ENCODE results near the gene FSTL1. TPM values are rescaled to one million over a fixed set of nuclear protein-coding genes. Genes with fewer than 3 reads are reported as not detected.

The FSTL1 gene
- total RNA-seq, 1 experiment from 2014 or later = 1.4 TPM

DNA sequence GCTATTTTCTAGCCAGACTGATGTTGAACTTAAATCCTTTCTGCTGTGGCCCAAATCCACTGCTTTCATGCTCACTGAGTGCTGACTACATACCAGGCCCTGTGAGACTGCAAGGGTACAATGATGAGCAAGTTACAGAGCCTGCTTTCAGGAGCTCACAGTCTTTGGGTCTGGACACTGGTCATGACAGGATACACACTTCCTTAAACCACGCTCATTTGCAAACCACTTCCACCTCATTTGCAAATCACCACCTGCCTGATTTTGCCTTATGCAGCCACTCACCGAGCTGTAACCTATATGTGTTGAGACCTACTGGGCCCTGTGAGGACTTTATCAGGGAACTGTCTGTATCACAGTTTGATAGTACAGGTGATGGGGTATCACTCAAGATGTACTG is 51.4 kb downstream of the FSTL1 start:
- TF ChIP-seq, protein P1, sequence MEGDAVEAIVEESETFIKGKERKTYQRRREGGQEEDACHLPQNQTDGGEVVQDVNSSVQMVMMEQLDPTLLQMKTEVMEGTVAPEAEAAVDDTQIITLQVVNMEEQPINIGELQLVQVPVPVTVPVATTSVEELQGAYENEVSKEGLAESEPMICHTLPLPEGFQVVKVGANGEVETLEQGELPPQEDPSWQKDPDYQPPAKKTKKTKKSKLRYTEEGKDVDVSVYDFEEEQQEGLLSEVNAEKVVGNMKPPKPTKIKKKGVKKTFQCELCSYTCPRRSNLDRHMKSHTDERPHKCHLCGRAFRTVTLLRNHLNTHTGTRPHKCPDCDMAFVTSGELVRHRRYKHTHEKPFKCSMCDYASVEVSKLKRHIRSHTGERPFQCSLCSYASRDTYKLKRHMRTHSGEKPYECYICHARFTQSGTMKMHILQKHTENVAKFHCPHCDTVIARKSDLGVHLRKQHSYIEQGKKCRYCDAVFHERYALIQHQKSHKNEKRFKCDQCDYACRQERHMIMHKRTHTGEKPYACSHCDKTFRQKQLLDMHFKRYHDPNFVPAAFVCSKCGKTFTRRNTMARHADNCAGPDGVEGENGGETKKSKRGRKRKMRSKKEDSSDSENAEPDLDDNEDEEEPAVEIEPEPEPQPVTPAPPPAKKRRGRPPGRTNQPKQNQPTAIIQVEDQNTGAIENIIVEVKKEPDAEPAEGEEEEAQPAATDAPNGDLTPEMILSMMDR (IDR thresholded peaks at IDR 0.05; ENCODE audit: insufficient read depth in 1 of 2, low read depth in 1 of 2, low read length in 1 of 2, severe bottlenecking in 1 of 2, unreplicated experiment in 1 of 2) = no peak
- BruUV-seq (replicated peaks) = no TSS peak
- no peaks in the 10 kb centered on the region for H3K27me3 Mint-ChIP-seq (ENCODE audit: insufficient read depth, unreplicated experiment)
- H3K4me3 ChIP-seq (ENCODE audit: low read depth, low read length) = no peak overlapping the region
- no peaks in the 10 kb centered on the region for H3K36me3 ChIP-seq (ENCODE audit: control insufficient read depth, insufficient read depth, low read length)
- no peaks in the 10 kb centered on the region for H3K9me3 Mint-ChIP-seq (ENCODE audit: unreplicated experiment)
- no peaks in the 10 kb centered on the region for H3K4me1 Mint-ChIP-seq (ENCODE audit: low read depth, unreplicated experiment)
- no peak overlapping the region for H3K4me3 Mint-ChIP-seq (ENCODE audit: unreplicated experiment)
- no peaks in the 10 kb centered on the region for H3K36me3 Mint-ChIP-seq (ENCODE audit: insufficient read depth, unreplicated experiment)
- H3K27ac Mint-ChIP-seq (ENCODE audit: unreplicated experiment) = no peak overlapping the region
- H3K4me1 ChIP-seq = no peaks in the 10 kb centered on the region
- ChIA-PET CTCF (interaction anchor here (2.1 kb wide), 1 partner anchor 18 kb away, joined by 4 read pairs; no protein-coding TSS in a partner anchor), POLR2A (no interaction called here)
- H3K9me3 ChIP-seq = no peaks in the 10 kb centered on the region
- no peaks in the 10 kb centered on the region; the same call in 1 of the 2 replicates for H3K27me3 ChIP-seq (replicated peaks; ENCODE audit: control insufficient read depth, insufficient read depth, low read length)
- intact Hi-C loops (cut with micrococcal nuclease; ENCODE audit: unreplicated experiment) = no loop called here
- DNase-seq = no peak

DNA sequence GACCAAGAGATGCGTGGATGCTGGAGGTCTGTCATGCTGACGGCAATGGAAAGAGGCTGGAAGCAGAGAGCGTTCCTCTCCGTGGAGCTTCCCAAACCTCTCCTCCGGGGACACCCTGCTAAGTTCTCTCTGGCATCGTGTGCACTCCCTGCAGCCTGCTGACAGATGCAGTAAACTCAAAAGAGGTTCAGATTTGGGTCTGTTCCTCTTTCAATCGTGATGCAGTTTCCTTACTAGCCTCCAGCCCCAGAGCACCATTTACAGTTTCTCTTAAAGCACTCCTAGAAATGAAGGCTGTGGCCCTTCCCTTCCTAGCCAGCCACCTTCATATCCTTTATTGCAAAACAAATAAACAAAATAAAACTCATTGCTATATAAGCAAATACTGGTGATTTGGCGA is 54.3 kb downstream of the FSTL1 start:
- intact Hi-C loops (cut with micrococcal nuclease; ENCODE audit: unreplicated experiment) = no loop called here
- no peak overlapping the region for H3K4me3 Mint-ChIP-seq (ENCODE audit: unreplicated experiment)
- no TSS peak for BruUV-seq (replicated peaks)
- no peaks in the 10 kb centered on the region for H3K9me3 Mint-ChIP-seq (ENCODE audit: unreplicated experiment)
- no peaks in the 10 kb centered on the region for H3K4me1 Mint-ChIP-seq (ENCODE audit: low read depth, unreplicated experiment)
- Histone ChIP-seq H3K36me3 (ENCODE audit: control insufficient read depth, insufficient read depth, low read length) (no peaks in the 10 kb centered on the region), H3K4me1 (no peaks in the 10 kb centered on the region), H3K9me3 (no peaks in the 10 kb centered on the region), H3K4me3 (ENCODE audit: low read depth, low read length) (no peak overlapping the region), H3K27me3 (replicated peaks; ENCODE audit: control insufficient read depth, insufficient read depth, low read length) (no peaks in the 10 kb centered on the region)
- DNase-seq = no peak
- no peaks in the 10 kb centered on the region for H3K36me3 Mint-ChIP-seq (ENCODE audit: insufficient read depth, unreplicated experiment)
- TF ChIP-seq, protein P1 (IDR thresholded peaks at IDR 0.05; ENCODE audit: insufficient read depth in 1 of 2, low read depth in 1 of 2, low read length in 1 of 2, severe bottlenecking in 1 of 2, unreplicated experiment in 1 of 2) = no peak
- H3K27ac Mint-ChIP-seq (ENCODE audit: unreplicated experiment) = no peak overlapping the region
- H3K27me3 Mint-ChIP-seq (ENCODE audit: insufficient read depth, unreplicated experiment) = no peaks in the 10 kb centered on the region
- POLR2A ChIA-PET = no interaction called here
- CTCF ChIA-PET = no interaction called here

DNA sequence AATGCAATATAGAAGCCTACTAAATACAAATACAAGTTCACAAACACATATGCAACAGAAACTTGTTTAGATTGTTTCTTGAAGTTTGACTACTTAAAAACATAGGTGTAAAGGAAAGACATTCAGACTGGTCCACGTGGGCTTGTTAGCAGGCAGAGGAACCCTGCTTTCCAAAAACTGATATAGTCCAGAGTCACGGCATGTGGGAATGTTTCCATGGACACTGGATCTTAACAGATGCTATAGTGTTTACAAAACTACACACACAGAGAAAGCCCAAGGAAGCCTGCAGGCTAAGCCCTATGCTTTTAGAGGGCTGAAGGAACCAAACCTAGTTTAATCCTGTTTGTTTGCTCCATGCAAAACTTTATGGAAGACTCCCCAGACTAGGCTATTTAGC is 56.4 kb downstream of the FSTL1 start:
- Mint-ChIP-seq H3K36me3 (ENCODE audit: insufficient read depth, unreplicated experiment) (no peaks in the 10 kb centered on the region), H3K27ac (ENCODE audit: unreplicated experiment) (no peak overlapping the region), H3K27me3 (ENCODE audit: insufficient read depth, unreplicated experiment) (no peaks in the 10 kb centered on the region), H3K4me3 (ENCODE audit: unreplicated experiment) (no peak overlapping the region), H3K9me3 (ENCODE audit: unreplicated experiment) (no peaks in the 10 kb centered on the region), H3K4me1 (ENCODE audit: low read depth, unreplicated experiment) (no peaks in the 10 kb centered on the region)
- no peak for DNase-seq
- no TSS peak for BruUV-seq (replicated peaks)
- no peaks in the 10 kb centered on the region for H3K27me3 ChIP-seq (replicated peaks; ENCODE audit: control insufficient read depth, insufficient read depth, low read length)
- H3K36me3 ChIP-seq (ENCODE audit: control insufficient read depth, insufficient read depth, low read length) = no peaks in the 10 kb centered on the region
- CTCF ChIA-PET = no interaction called here
- H3K9me3 ChIP-seq = no peaks in the 10 kb centered on the region
- H3K4me3 ChIP-seq (ENCODE audit: low read depth, low read length) = no peak overlapping the region
- POLR2A ChIA-PET = no interaction called here
- TF ChIP-seq, protein P1 (IDR thresholded peaks at IDR 0.05; ENCODE audit: insufficient read depth in 1 of 2, low read depth in 1 of 2, low read length in 1 of 2, severe bottlenecking in 1 of 2, unreplicated experiment in 1 of 2) = no peak
- no peaks in the 10 kb centered on the region for H3K4me1 ChIP-seq
- intact Hi-C loops (cut with micrococcal nuclease; ENCODE audit: unreplicated experiment) = no loop called here

Data from Caco-2 (cell line).